MM.1S (cell line): ENCODE data around the gene CSRNP3.

Experiments used
- DNase-seq: peaks from one replicate; pipeline ENCODE4 v3.0.0-alpha.2; 2015
- H2AFZ ChIP-seq: fragments of 300-600 bp; sonication (generic); 2 replicates; pipeline ENCODE4 v1.6.0; 2016; ENCODE audit warnings: antibody characterized with exemption, low read length
- H3F3A ChIP-seq: fragments of 300-600 bp; sonication (generic); 2 replicates; pipeline ENCODE4 v1.6.1; 2016; ENCODE audit warnings: mild to moderate bottlenecking, antibody characterized with exemption, low read length, moderate library complexity, mixed read lengths; ENCODE audit not compliant: insufficient read depth
- H3K27ac ChIP-seq: fragments of 300-600 bp; sonication (generic); 2 replicates; pipeline ENCODE4 v1.5.1; 2016; ENCODE audit warnings: mild to moderate bottlenecking, low read length
- H3K27me3 ChIP-seq: fragments of 300-600 bp; sonication (generic); replicated peaks from 2 replicates; pipeline ENCODE4 v1.6.0; 2016; ENCODE audit warnings: low read length; ENCODE audit not compliant: insufficient read depth
- H3K36me3 ChIP-seq: fragments of 300-600 bp; sonication (generic); replicated peaks from 2 replicates; pipeline ENCODE4 v1.6.1; 2016; ENCODE audit warnings: mild to moderate bottlenecking, low read length, mixed read lengths; ENCODE audit not compliant: insufficient read depth
- H3K4me1 ChIP-seq: fragments of 300-600 bp; sonication (generic); 2 replicates; pipeline ENCODE4 v1.6.1; 2016; ENCODE audit warnings: low read length, mixed read lengths
- H3K4me2 ChIP-seq: fragments of 300-600 bp; sonication (generic); 2 replicates; pipeline ENCODE4 v1.6.0; 2016; ENCODE audit warnings: low read depth, low read length
- H3K4me3 ChIP-seq: fragments of 300-600 bp; sonication (generic); 2 replicates; pipeline ENCODE4 v1.5.1; 2016; ENCODE audit warnings: low read length, mixed read lengths
- H3K79me2 ChIP-seq: fragments of 300-600 bp; sonication (generic); 2 replicates; pipeline ENCODE4 v1.6.1; 2016; ENCODE audit warnings: mixed run types, low read length, mixed read lengths
- H3K9ac ChIP-seq: fragments of 300-600 bp; sonication (generic); 2 replicates; pipeline ENCODE4 v1.6.1; 2016; ENCODE audit warnings: low read length, mixed read lengths
- H3K9me2 ChIP-seq: fragments of 300-600 bp; sonication (generic); replicated peaks from 2 replicates; pipeline ENCODE4 v1.6.1; 2016; ENCODE audit warnings: mild to moderate bottlenecking, low read length, mixed read lengths; ENCODE audit not compliant: insufficient read depth
- H3K9me3 ChIP-seq: fragments of 300-600 bp; sonication (generic); replicated peaks from 2 replicates; pipeline ENCODE4 v1.6.1; 2016; ENCODE audit warnings: mild to moderate bottlenecking, low read length, mixed read lengths; ENCODE audit not compliant: insufficient read depth
- H4K20me1 ChIP-seq: fragments of 300-600 bp; sonication (generic); 2 replicates; pipeline ENCODE4 v1.6.1; 2016; ENCODE audit warnings: mild to moderate bottlenecking, low read length, moderate library complexity, mixed read lengths; ENCODE audit not compliant: insufficient read depth
- EZH2 ChIP-seq: fragments of 300-600 bp; sonication (generic); optimal IDR thresholded peaks from 2 replicates; pipeline ENCODE3; 2017; ENCODE audit warnings: low read depth, mild to moderate bottlenecking, antibody characterized with exemption, low read length, mixed read lengths
- EZH2phosphoT487 ChIP-seq: fragments of 300-600 bp; sonication (generic); IDR thresholded peaks from 2 replicates; pipeline ENCODE4 v1.6.1; 2018; ENCODE audit warnings: antibody characterized with exemption, low read length
- TF ChIP-seq, protein P1 (sequence below): fragments of 300-600 bp; sonication (generic); IDR thresholded peaks from 2 replicates; pipeline ENCODE4 v1.5.1; 2016; ENCODE audit warnings: antibody characterized with exemption, low read length, mixed read lengths

CSRNP3 gene

DNA sequence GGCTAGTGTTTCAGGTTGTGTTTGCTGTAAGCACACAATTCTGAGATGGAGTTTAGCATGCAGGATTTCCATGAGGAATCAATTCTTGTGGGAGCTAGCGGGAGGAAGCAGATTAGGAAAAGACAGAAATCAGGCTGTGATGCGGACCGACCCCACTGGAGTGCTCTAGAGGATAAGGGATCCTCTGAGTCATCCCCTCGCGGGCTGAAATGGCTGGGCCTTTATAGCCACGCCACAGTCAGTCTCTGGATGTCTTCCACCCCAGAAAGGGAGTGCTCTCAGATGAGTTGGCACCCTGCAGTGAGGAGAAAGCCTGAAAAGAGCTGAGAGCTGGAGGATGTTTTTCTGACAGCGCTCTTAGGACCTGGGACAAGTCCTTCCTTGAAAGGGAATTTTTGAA lies 222.1 kb downstream of the CSRNP3 start:
- TF ChIP-seq EZH2 (no peak), EZH2phosphoT487 (no peak)
- TF ChIP-seq, protein P1, sequence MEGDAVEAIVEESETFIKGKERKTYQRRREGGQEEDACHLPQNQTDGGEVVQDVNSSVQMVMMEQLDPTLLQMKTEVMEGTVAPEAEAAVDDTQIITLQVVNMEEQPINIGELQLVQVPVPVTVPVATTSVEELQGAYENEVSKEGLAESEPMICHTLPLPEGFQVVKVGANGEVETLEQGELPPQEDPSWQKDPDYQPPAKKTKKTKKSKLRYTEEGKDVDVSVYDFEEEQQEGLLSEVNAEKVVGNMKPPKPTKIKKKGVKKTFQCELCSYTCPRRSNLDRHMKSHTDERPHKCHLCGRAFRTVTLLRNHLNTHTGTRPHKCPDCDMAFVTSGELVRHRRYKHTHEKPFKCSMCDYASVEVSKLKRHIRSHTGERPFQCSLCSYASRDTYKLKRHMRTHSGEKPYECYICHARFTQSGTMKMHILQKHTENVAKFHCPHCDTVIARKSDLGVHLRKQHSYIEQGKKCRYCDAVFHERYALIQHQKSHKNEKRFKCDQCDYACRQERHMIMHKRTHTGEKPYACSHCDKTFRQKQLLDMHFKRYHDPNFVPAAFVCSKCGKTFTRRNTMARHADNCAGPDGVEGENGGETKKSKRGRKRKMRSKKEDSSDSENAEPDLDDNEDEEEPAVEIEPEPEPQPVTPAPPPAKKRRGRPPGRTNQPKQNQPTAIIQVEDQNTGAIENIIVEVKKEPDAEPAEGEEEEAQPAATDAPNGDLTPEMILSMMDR: no peak

DNA sequence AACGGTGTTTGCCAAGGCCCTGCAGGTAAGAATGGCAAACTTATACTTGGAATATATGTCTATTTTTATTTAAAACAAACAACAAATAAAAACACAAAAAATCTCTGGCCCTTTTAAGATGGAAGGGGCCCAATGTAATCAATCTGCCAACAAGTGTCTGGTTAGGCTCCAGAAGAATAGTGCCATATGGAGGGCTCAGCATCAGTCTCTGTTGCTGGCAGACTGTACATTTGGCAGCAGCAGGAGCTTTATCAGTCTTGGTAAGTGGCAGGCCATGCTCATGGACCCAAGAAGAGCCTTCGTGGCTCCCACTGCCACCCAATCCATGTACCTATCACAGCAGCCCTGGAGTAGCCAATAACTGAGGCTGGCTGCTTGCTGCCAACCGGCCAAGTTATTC lies 223.4 kb downstream of the CSRNP3 start:
- H3K79me2 ChIP-seq: no peaks in the 10 kb centered on the region
- no peaks in the 10 kb centered on the region for H3K4me1 ChIP-seq
- H2AFZ ChIP-seq: no peak overlapping the region
- TF ChIP-seq EZH2phosphoT487 (no peak), EZH2 (no peak)
- TF ChIP-seq, protein P1: no peak
- DNase-seq: no peak
- H3K9me2 ChIP-seq: no peaks in the 10 kb centered on the region
- H3K27me3 ChIP-seq: no peaks in the 10 kb centered on the region
- no peaks in the 10 kb centered on the region for H3K36me3 ChIP-seq
- no peak overlapping the region for H3K27ac ChIP-seq
- no peak overlapping the region for H3K4me3 ChIP-seq
- H3F3A ChIP-seq: no peaks in the 10 kb centered on the region
- H3K9ac ChIP-seq: no peak overlapping the region
- H3K4me2 ChIP-seq: no peak overlapping the region
- no peaks in the 10 kb centered on the region for H3K9me3 ChIP-seq
- no peaks in the 10 kb centered on the region for H4K20me1 ChIP-seq

More for the DNA sequence above, 222.1 kb downstream of the CSRNP3 start:
- DNase-seq: no peak
- Histone ChIP-seq H2AFZ (no peak overlapping the region), H3K27me3 (no peaks in the 10 kb centered on the region), H3K36me3 (no peaks in the 10 kb centered on the region), H3K4me2 (no peak overlapping the region), H3K9ac (no peak overlapping the region), H3K79me2 (no peaks in the 10 kb centered on the region), H3K4me3 (no peak overlapping the region), H3K4me1 (no peaks in the 10 kb centered on the region), H3K27ac (no peak overlapping the region), H3F3A (no peaks in the 10 kb centered on the region), H3K9me2 (no peaks in the 10 kb centered on the region), H4K20me1 (no peaks in the 10 kb centered on the region), H3K9me3 (no peaks in the 10 kb centered on the region)

DNA sequence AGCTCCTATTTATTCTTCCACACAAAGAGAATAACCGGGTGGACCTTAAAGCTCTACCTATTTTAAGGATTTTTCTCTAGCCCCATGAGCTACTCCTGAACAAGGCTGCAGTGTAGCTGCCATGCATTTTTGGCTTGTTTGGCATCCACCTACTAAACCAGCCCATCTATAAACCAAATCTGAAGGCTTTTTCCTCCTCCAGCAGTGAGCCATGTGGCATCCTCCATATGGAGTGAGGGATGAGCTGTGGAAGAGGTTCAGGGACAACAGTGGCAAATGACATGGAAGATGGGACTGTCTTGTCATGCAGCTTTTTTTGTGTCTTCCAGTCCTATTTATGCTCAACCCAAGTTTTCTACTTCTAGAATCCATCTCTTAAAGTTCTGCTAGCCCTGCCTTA lies 224.3 kb downstream of the CSRNP3 start:
- Histone ChIP-seq H3K27ac (no peak overlapping the region), H3F3A (no peaks in the 10 kb centered on the region)

More for the DNA sequence above, 224.3 kb downstream of the CSRNP3 start:
- no peak overlapping the region for H3K4me3 ChIP-seq
- H3K9ac ChIP-seq: no peak overlapping the region
- H3K79me2 ChIP-seq: no peaks in the 10 kb centered on the region
- no peaks in the 10 kb centered on the region for H3K9me2 ChIP-seq
- H2AFZ ChIP-seq: no peak overlapping the region
- no peaks in the 10 kb centered on the region for H3K9me3 ChIP-seq
- TF ChIP-seq EZH2phosphoT487: no peak
- no peak for TF ChIP-seq EZH2
- TF ChIP-seq, protein P1: no peak
- H3K27me3 ChIP-seq: no peaks in the 10 kb centered on the region
- H3K36me3 ChIP-seq: no peaks in the 10 kb centered on the region
- no peak for DNase-seq
- H3K4me1 ChIP-seq: peaks cover 5% of the 10 kb centered on the region; the same call in 1 of the 2 replicates
- H3K4me2 ChIP-seq: no peak overlapping the region
- no peaks in the 10 kb centered on the region for H4K20me1 ChIP-seq
